HG03342 (cell line): Measurements from ENCODE around the gene FERMT1.

Experiments
- ATAC-seq: cut with Tn5 transposase; IDR thresholded peaks from one replicate; pipeline ENCODE4 v1.9.1; 2021; ENCODE audit warnings: mild to moderate bottlenecking, moderate library complexity; ENCODE audit not compliant: unreplicated experiment

Gene FERMT1

GRCh38 chr20:6122873-6123648 is at the start of gene FERMT1:
TSS of gene FERMT1 (minus strand) at chr20:6123030. CDS start at chr20:6119554, 3,476 bp downstream.
- ATAC-seq: peak; percentile 81

GRCh38 chr20:6169251-6169650 is 46.4 kb upstream of the FERMT1 start:
- no peak for ATAC-seq

GRCh38 chr20:6168204-6168603 is 45.4 kb upstream of the FERMT1 start:
- no peak for ATAC-seq

- no peak for ATAC-seq
Measured at GRCh38 chr20:6165346-6165745, 42.5 kb upstream of the FERMT1 start.

GRCh38 chr20:6164421-6165341 is 41.9 kb upstream of the FERMT1 start:
- ATAC-seq: no peak

GRCh38 chr20:6160736-6161135 is 37.9 kb upstream of the FERMT1 start:
- no peak for ATAC-seq

GRCh38 chr20:6157345-6157744 is 34.5 kb upstream of the FERMT1 start:
- no peak for ATAC-seq

- no peak for ATAC-seq
Measured at GRCh38 chr20:6152777-6153176, 29.9 kb upstream of the FERMT1 start.

- no peak for ATAC-seq
Measured at GRCh38 chr20:6148073-6148472, 25.2 kb upstream of the FERMT1 start.

- peak; percentile 91 for ATAC-seq
Measured at GRCh38 chr20:6142348-6142993, 19.6 kb upstream of the FERMT1 start.

GRCh38 chr20:6140947-6141346 is 18.1 kb upstream of the FERMT1 start:
- no peak for ATAC-seq

- ATAC-seq: no peak
Measured at GRCh38 chr20:6135347-6135746, 12.5 kb upstream of the FERMT1 start.

GRCh38 chr20:6134592-6134991 is 11.8 kb upstream of the FERMT1 start:
- no peak for ATAC-seq

GRCh38 chr20:6130045-6130444 is 7.2 kb upstream of the FERMT1 start:
- ATAC-seq: no peak

GRCh38 chr20:6127825-6128224 is 5.0 kb upstream of the FERMT1 start:
- no peak for ATAC-seq

GRCh38 chr20:6126846-6127245 is 4.0 kb upstream of the FERMT1 start:
- ATAC-seq: no peak

- ATAC-seq: no peak
Measured at GRCh38 chr20:6123649-6124014, 802 bp upstream of the FERMT1 start.

- ATAC-seq: peak; percentile 34
Measured at GRCh38 chr20:6122111-6122872, 538 bp downstream of the FERMT1 start.

GRCh38 chr20:6121504-6121903 is 1.3 kb downstream of the FERMT1 start:
- no peak for ATAC-seq

GRCh38 chr20:6120491-6120988 is 2.3 kb downstream of the FERMT1 start:
- ATAC-seq: no peak

- no peak for ATAC-seq
Measured at GRCh38 chr20:6116758-6117157, 6.1 kb downstream of the FERMT1 start.
